ENCODE measurements around the gene CPEB2. TPM values are rescaled to one million over a fixed set of nuclear protein-coding genes. Genes with fewer than 3 reads are reported as not detected.

The CPEB2 gene
- total and polyA plus RNA-seq, 9 of the 15 experiments (the other 6 are each of a cell fraction or from before 2014, with no cell fraction given) = 0.39 to 3.0 (median 1.4) TPM

DNA sequence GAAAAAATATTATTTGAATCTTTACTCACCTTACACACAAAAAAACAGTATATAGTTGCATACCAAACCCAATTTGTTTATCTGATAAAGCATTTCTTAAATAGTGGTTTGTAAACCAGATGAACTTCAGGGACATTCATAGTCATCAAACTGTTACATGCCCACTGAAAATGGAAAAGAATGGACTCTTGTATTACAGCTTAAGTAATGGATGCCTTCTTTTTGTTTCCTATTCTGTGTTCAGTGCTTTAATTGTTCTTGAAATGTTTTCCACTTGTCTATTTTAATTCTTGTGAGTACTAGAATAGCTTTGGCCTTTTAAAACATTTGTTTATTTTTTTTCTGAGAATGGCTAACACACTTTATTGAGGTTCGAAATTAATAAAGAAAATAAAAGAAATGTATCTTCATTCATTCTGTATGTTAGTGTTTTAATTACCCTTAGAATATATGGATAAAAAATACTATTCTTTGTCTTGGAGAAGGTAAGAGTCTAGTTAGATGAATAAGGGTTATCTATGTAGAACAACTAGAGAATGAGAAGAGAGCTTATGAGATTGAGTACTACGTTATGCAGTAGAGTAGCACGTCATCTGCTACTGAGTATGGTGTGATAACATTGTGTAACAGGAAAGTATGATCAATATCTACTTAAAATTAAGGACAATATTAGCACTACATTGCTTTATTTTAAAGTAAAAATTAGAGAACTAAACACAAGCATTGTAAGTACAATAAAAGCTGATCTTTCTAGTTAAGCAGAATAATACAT lies 9.9 kb downstream of the CPEB2 start:
- intact Hi-C loops (cut with micrococcal nuclease) = no loop called here
- no peak for FAIRE-seq
- POLR2A ChIA-PET = interaction anchor here (1.0 to 1.3 kb wide), 3 partner anchors 8 to 141 kb away, joined by 3 read pairs; no protein-coding TSS in a partner anchor

More for the DNA sequence above, 9.9 kb downstream of the CPEB2 start:
- TF ChIP-seq PTBP1 (IDR thresholded peaks at IDR 0.05; ENCODE audit: low read depth, low read length) (no peak), E2F4 (CRISPR knock-in tag; IDR thresholded peaks at IDR 0.05; ENCODE audit: low read depth) (no peak), SAP30 (IDR thresholded peaks at IDR 0.05; ENCODE audit: borderline replicate concordance, insufficient read depth, low read depth, low read length, poor library complexity, severe bottlenecking) (no peak), POLR2G (IDR thresholded peaks at IDR 0.05; ENCODE audit: low read depth, low read length) (no peak), ZNF512 (tag; IDR thresholded peaks at IDR 0.05) (no peak), CEBPZ (IDR thresholded peaks at IDR 0.05; ENCODE audit: borderline replicate concordance, low read depth, low read length) (no peak)
- Histone ChIP-seq H3K4me1 (replicated peaks in 1 of 2; ENCODE audit: control insufficient read depth in 2 of 2, insufficient read depth in 2 of 2, low read length in 2 of 2) (peaks cover 0 to 14% of the 10 kb centered on the region in 2 experiments; a peak in 3 of 5 replicates), H3K9me3 (replicated peaks; ENCODE audit: control insufficient read depth, insufficient read depth, low read depth, low read length) (no peaks in the 10 kb centered on the region), H3K27ac (ENCODE audit: extremely low read depth, low read depth, low read length) (no peak overlapping the region), H3K79me2 (ENCODE audit: control insufficient read depth, insufficient read depth, low read length) (peaks cover 5% of the 10 kb centered on the region), H3K4me3 (no peak overlapping the region), H3K27me3 (ENCODE audit: control insufficient read depth in 2 of 2, insufficient read depth in 2 of 2, low read length in 2 of 2) (no peaks in the 10 kb centered on the region), H4K20me1 (replicated peaks; ENCODE audit: control insufficient read depth, insufficient read depth, low read length) (0 out of 2 replicates have a peak, but pooled peaks cover 2% of the 10 kb centered on the region), H3K4me2 (ENCODE audit: insufficient read depth, low read length) (no peak overlapping the region), H3K9me1 (ENCODE audit: control insufficient read depth, insufficient read depth, low read length) (no peaks in the 10 kb centered on the region), H2AFZ (ENCODE audit: low read depth, low read length) (no peak overlapping the region), H3K36me3 (ENCODE audit: control insufficient read depth, insufficient read depth, low read length) (peaks cover 18% of the 10 kb centered on the region; the same call in 2 of the 3 replicates), H3K9ac (ENCODE audit: insufficient read depth in 1 of 2, low read depth in 2 of 2, low read length in 2 of 2) (no peak overlapping the region)
- in situ Hi-C loops (cut with MboI) = loop anchor here (25.0 kb wide), 1 partner anchor 650 kb away; the partner anchor contains the start of gene FBXL5
- 81% methylated on average over 3 of the region's 3 CpGs for WGBS (ENCODE audit: insufficient coverage, low coverage, missing lambda C conversion rate)
- CTCF ChIA-PET (ENCODE audit: low intra/inter-chr PET ratio) = no interaction called here
- BruUV-seq (replicated peaks) = no TSS peak
- ATAC-seq = no peak
- DNase-seq (ENCODE audit: extremely low read depth in 1 of 4, low spot score in 3 of 4) = no peak
